ENCODE results near the gene METTL26.

DNA sequence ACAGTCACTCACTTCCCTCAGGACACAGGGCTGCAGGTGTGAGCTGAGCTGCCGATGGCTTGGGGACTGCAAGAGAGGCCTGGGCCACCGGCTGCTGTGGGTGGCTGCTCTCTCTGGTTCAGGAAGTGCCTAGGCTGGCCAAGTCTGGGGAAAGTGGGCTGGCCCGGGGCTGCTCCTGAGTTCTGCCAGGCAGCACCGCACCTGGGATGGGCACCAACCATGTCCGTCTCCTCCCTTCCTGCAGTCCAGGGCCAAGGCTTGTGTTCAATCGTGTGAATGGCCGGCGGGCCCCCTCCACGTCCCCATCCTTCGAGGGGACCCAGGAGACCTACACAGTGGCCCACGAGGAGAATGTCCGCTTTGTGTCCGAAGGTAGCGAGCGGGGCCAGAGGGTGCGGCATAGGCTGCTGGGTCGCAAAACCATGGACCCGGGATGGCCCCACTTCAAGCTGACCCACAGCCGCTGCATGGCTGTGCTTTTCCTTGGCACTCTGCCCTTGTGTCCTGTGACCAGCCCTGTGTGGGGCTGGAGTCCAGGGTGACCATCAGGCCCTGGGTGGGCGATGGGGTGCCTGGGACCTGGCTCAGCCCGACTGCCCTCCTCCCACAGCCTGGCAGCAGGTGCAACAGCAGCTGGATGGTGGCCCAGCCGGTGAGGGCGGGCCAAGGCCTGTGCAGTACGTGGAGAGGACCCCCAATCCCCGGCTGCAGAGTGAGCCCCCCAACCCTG is 11.2 kb upstream of the METTL26 start:
- TF ChIP-seq, protein P1, sequence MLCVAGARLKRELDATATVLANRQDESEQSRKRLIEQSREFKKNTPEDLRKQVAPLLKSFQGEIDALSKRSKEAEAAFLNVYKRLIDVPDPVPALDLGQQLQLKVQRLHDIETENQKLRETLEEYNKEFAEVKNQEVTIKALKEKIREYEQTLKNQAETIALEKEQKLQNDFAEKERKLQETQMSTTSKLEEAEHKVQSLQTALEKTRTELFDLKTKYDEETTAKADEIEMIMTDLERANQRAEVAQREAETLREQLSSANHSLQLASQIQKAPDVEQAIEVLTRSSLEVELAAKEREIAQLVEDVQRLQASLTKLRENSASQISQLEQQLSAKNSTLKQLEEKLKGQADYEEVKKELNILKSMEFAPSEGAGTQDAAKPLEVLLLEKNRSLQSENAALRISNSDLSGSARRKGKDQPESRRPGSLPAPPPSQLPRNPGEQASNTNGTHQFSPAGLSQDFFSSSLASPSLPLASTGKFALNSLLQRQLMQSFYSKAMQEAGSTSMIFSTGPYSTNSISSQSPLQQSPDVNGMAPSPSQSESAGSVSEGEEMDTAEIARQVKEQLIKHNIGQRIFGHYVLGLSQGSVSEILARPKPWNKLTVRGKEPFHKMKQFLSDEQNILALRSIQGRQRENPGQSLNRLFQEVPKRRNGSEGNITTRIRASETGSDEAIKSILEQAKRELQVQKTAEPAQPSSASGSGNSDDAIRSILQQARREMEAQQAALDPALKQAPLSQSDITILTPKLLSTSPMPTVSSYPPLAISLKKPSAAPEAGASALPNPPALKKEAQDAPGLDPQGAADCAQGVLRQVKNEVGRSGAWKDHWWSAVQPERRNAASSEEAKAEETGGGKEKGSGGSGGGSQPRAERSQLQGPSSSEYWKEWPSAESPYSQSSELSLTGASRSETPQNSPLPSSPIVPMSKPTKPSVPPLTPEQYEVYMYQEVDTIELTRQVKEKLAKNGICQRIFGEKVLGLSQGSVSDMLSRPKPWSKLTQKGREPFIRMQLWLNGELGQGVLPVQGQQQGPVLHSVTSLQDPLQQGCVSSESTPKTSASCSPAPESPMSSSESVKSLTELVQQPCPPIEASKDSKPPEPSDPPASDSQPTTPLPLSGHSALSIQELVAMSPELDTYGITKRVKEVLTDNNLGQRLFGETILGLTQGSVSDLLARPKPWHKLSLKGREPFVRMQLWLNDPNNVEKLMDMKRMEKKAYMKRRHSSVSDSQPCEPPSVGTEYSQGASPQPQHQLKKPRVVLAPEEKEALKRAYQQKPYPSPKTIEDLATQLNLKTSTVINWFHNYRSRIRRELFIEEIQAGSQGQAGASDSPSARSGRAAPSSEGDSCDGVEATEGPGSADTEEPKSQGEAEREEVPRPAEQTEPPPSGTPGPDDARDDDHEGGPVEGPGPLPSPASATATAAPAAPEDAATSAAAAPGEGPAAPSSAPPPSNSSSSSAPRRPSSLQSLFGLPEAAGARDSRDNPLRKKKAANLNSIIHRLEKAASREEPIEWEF (IDR thresholded peaks at IDR 0.05; ENCODE audit: insufficient replicate concordance, low read depth, low read length), result no peak
- TF ChIP-seq JUNB (IDR thresholded peaks at IDR 0.05) (no peak), YY1 (IDR thresholded peaks at IDR 0.05; ENCODE audit: low read depth, low read length) (no peak)
- TF ChIP-seq, protein P2, sequence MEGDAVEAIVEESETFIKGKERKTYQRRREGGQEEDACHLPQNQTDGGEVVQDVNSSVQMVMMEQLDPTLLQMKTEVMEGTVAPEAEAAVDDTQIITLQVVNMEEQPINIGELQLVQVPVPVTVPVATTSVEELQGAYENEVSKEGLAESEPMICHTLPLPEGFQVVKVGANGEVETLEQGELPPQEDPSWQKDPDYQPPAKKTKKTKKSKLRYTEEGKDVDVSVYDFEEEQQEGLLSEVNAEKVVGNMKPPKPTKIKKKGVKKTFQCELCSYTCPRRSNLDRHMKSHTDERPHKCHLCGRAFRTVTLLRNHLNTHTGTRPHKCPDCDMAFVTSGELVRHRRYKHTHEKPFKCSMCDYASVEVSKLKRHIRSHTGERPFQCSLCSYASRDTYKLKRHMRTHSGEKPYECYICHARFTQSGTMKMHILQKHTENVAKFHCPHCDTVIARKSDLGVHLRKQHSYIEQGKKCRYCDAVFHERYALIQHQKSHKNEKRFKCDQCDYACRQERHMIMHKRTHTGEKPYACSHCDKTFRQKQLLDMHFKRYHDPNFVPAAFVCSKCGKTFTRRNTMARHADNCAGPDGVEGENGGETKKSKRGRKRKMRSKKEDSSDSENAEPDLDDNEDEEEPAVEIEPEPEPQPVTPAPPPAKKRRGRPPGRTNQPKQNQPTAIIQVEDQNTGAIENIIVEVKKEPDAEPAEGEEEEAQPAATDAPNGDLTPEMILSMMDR (IDR thresholded peaks at IDR 0.05 in 2 of 3, conservative IDR thresholded peaks at IDR 0.05 in 1 of 3; ENCODE audit: control insufficient read depth in 2 of 3, extremely low read depth in 1 of 3, insufficient read depth in 1 of 3, low read depth in 3 of 3, low read length in 3 of 3), result no peak

Measured in GM12878 (cell line).